Liver (tissue), 9 donors: ENCODE data around the gene ARHGAP30. TPM values are rescaled to one million over a fixed set of nuclear protein-coding genes. Genes with fewer than 3 reads are reported as not detected.

Experiments
- DNase-seq: peaks from one replicate; pipeline ENCODE4 v3.0.0-alpha.2; 2017; ENCODE audit warnings: low spot score
- H3K27ac ChIP-seq, 2 donors: one replicate each; pipeline ENCODE4 v1.7.0; 2013; ENCODE audit warnings: inconsistent platforms in 2 of 2, low read length in 2 of 2, control low read depth in 1 of 2, low read depth in 1 of 2, mild to moderate bottlenecking in 1 of 2
- H3K27me3 ChIP-seq, 4 donors: one replicate each; pipeline versions ENCODE4 v1.6.1 to v1.7.0; 2013; ENCODE audit warnings: low read length in 3 of 4, inconsistent platforms in 1 of 4, mild to moderate bottlenecking in 1 of 4, moderate library complexity in 1 of 4; ENCODE audit not compliant: control insufficient read depth in 4 of 4, insufficient read depth in 4 of 4
- H3K36me3 ChIP-seq, 4 donors: one replicate each; pipeline versions ENCODE4 v1.6.1 to v1.7.0; 2013; ENCODE audit warnings: low read length in 3 of 4, mild to moderate bottlenecking in 3 of 4, low read depth in 1 of 4, moderate library complexity in 1 of 4; ENCODE audit not compliant: control insufficient read depth in 4 of 4, insufficient read depth in 3 of 4
- H3K4me1 ChIP-seq, 4 donors: one replicate each; pipeline versions ENCODE4 v1.6.1 to v1.7.0; 2013; ENCODE audit warnings: low read length in 3 of 4, mild to moderate bottlenecking in 3 of 4, moderate library complexity in 1 of 4; ENCODE audit not compliant: control insufficient read depth in 4 of 4, insufficient read depth in 4 of 4
- H3K4me3 ChIP-seq, 3 donors: one replicate each; pipeline versions ENCODE4 v1.6.1 to v1.7.0; 2013; ENCODE audit warnings: low read length in 3 of 3, control low read depth in 1 of 3, low read depth in 1 of 3, mild to moderate bottlenecking in 1 of 3
- H3K9ac ChIP-seq, 2 donors: one replicate each; pipeline ENCODE4 v1.7.0; 2013; ENCODE audit warnings: low read length in 2 of 2, mild to moderate bottlenecking in 2 of 2, moderate library complexity in 2 of 2, control low read depth in 1 of 2, low read depth in 1 of 2
- H3K9me3 ChIP-seq, 4 donors: one replicate each; pipeline versions ENCODE4 v1.6.1 to v1.7.0; 2013; ENCODE audit warnings: low read length in 3 of 4; ENCODE audit not compliant: control insufficient read depth in 4 of 4
- ATF3 ChIP-seq: IDR thresholded peaks from 2 replicates; pipeline ENCODE4 v1.6.1; 2016; ENCODE audit warnings: antibody characterized with exemption
- CTCF ChIP-seq: fragments of 150-350 bp; IDR thresholded peaks from 2 replicates; pipeline ENCODE4 v1.5.1; 2017; ENCODE audit warnings: improper control_type of control experiment, low read depth, low read length; ENCODE audit not compliant: missing input control
- EGR1 ChIP-seq, 2 donors: IDR thresholded peaks; 2 replicates each; pipeline ENCODE4 v1.6.1; 2016 to 2018; ENCODE audit warnings: antibody characterized with exemption in 2 of 2, low read depth in 2 of 2
- FOXA1 ChIP-seq: IDR thresholded peaks from 2 replicates; pipeline ENCODE4 v1.6.1; 2016; ENCODE audit warnings: antibody characterized with exemption
- FOXA2 ChIP-seq: IDR thresholded peaks from 2 replicates; pipeline ENCODE4 v1.6.1; 2016; ENCODE audit warnings: antibody characterized with exemption
- GABPA ChIP-seq, 2 donors: IDR thresholded peaks in 1 of 2; conservative IDR thresholded peaks in 1 of 2; 2 replicates each; pipeline ENCODE4 v1.6.1; 2016; ENCODE audit warnings: antibody characterized with exemption in 2 of 2, mild to moderate bottlenecking in 1 of 2, moderate library complexity in 1 of 2
- HNF4A ChIP-seq, 2 donors: conservative IDR thresholded peaks; 2 replicates each; pipeline ENCODE4 v1.6.1; 2016; ENCODE audit warnings: antibody characterized with exemption in 2 of 2, mild to moderate bottlenecking in 2 of 2
- HNF4G ChIP-seq: IDR thresholded peaks from 2 replicates; pipeline ENCODE4 v1.6.1; 2016; ENCODE audit warnings: antibody characterized with exemption
- JUND ChIP-seq, 2 donors: IDR thresholded peaks; 2 replicates each; pipeline ENCODE4 v1.6.1; 2016; ENCODE audit warnings: antibody characterized with exemption in 2 of 2
- MAX ChIP-seq: IDR thresholded peaks from 2 replicates; pipeline ENCODE4 v1.6.1; 2016; ENCODE audit warnings: antibody characterized with exemption
- NR2F2 ChIP-seq: IDR thresholded peaks from 2 replicates; pipeline ENCODE4 v1.6.1; 2016; ENCODE audit warnings: antibody characterized with exemption
- RAD21 ChIP-seq, 2 donors: IDR thresholded peaks; 2 replicates each; pipeline ENCODE4 v1.6.1; 2016; ENCODE audit warnings: antibody characterized with exemption in 2 of 2, mild to moderate bottlenecking in 2 of 2
- RXRA ChIP-seq, 2 donors: IDR thresholded peaks; 2 replicates each; pipeline ENCODE4 v1.6.1; 2017 to 2018; ENCODE audit warnings: antibody characterized with exemption in 2 of 2, mild to moderate bottlenecking in 1 of 2
- SP1 ChIP-seq: IDR thresholded peaks from 2 replicates; pipeline ENCODE4 v1.6.1; 2018; ENCODE audit warnings: antibody characterized with exemption, mild to moderate bottlenecking
- TAF1 ChIP-seq: conservative IDR thresholded peaks from 2 replicates; pipeline ENCODE4 v1.6.1; 2016; ENCODE audit warnings: antibody characterized with exemption, mild to moderate bottlenecking
- YY1 ChIP-seq: IDR thresholded peaks from 2 replicates; pipeline ENCODE4 v1.6.1; 2016; ENCODE audit warnings: antibody characterized with exemption, mild to moderate bottlenecking
- WGBS: extraction: QIAGEN DNeasy Blood & Tissue Kit; methylation state at CpG from one replicate; pipeline ENCODE4 v1.1.7; 2013; 5-methylcytosine and 5-hydroxymethylcytosine counted together
- polyA plus RNA-seq, 2 donors: library from polyadenylated mRNA; stranded (reverse) in 1 of 2; unstranded in 1 of 2; fragments of 200-250 nt in 1 of 2; fragments of >200 nt in 1 of 2; fragmentation: Nextera tagmentation in 1 of 2; extraction: Ambion mirVana in 1 of 2; gene quantifications; one replicate each; pipeline versions ENCODE4 v1.2.1 to v1.2.3, GENCODE V29; 2013 to 2015
- total RNA-seq, 2 donors: library from RNA; depleted of rRNA; stranded (reverse); fragments of >200 nt; gene quantifications; one replicate each; pipeline ENCODE4 v1.2.3, GENCODE V29; 2014
- TF ChIP-seq, protein P1 (sequence below): IDR thresholded peaks from 2 replicates; pipeline ENCODE4 v1.6.1; 2016; ENCODE audit warnings: antibody characterized with exemption, mild to moderate bottlenecking
- TF ChIP-seq, protein P2 (sequence below): IDR thresholded peaks from 2 replicates; pipeline ENCODE4 v1.6.1; 2016; ENCODE audit warnings: antibody characterized with exemption
- donor health status: healthy.
- donor health status: healthy.
- donor health status: healthy.
- donor health status: healthy.
- donor health status: healthy.

The ARHGAP30 gene
- total and polyA plus RNA-seq, 4 donors, result 1.2 to 8.9 (median 5.0) TPM

DNA sequence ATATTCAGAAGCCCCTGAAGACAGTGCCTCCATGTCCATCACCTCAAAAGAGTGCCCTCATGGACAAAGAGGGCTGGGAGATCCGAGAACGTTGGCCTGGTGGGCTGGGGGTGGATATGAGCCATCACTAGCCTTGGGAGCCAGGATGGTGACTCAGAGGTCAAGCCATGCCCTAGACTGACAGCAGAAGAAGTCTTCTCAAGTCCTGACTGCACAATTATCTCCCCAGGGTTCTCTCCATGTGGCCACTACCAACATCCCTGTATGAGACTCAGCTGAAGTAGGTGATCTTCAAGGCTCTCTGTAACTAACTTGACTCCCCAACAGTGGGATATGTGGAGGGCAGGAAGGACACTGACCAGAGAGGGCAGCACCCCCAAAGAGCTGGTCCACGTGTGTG lies 16.8 kb downstream of the ARHGAP30 start:
- Histone ChIP-seq H3K27me3 (no peaks in the 10 kb centered on the region), H3K36me3 (peaks cover 0 to 5% (median 0%) of the 10 kb centered on the region in 4 donors), H3K4me1 (no peaks in the 10 kb centered on the region), H3K9ac (no peak overlapping the region), H3K27ac (no peak overlapping the region), H3K4me3 (no peak overlapping the region), H3K9me3 (peaks cover 0 to 7% (median 2%) of the 10 kb centered on the region in 4 donors)
- no peak for DNase-seq
- WGBS, result 88% methylated on average over 3 of the region's 3 CpGs
- TF ChIP-seq JUND (IDR thresholded peaks at IDR 0.05) (no peak), CTCF (no peak), HNF4A (conservative IDR thresholded peaks at IDR 0.05) (no peak), EGR1 (IDR thresholded peaks at IDR 0.05; ENCODE audit: low read depth in 2 of 2) (no peak), HNF4G (no peak)
- TF ChIP-seq, protein P1, sequence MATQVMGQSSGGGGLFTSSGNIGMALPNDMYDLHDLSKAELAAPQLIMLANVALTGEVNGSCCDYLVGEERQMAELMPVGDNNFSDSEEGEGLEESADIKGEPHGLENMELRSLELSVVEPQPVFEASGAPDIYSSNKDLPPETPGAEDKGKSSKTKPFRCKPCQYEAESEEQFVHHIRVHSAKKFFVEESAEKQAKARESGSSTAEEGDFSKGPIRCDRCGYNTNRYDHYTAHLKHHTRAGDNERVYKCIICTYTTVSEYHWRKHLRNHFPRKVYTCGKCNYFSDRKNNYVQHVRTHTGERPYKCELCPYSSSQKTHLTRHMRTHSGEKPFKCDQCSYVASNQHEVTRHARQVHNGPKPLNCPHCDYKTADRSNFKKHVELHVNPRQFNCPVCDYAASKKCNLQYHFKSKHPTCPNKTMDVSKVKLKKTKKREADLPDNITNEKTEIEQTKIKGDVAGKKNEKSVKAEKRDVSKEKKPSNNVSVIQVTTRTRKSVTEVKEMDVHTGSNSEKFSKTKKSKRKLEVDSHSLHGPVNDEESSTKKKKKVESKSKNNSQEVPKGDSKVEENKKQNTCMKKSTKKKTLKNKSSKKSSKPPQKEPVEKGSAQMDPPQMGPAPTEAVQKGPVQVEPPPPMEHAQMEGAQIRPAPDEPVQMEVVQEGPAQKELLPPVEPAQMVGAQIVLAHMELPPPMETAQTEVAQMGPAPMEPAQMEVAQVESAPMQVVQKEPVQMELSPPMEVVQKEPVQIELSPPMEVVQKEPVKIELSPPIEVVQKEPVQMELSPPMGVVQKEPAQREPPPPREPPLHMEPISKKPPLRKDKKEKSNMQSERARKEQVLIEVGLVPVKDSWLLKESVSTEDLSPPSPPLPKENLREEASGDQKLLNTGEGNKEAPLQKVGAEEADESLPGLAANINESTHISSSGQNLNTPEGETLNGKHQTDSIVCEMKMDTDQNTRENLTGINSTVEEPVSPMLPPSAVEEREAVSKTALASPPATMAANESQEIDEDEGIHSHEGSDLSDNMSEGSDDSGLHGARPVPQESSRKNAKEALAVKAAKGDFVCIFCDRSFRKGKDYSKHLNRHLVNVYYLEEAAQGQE, result no peak

DNA sequence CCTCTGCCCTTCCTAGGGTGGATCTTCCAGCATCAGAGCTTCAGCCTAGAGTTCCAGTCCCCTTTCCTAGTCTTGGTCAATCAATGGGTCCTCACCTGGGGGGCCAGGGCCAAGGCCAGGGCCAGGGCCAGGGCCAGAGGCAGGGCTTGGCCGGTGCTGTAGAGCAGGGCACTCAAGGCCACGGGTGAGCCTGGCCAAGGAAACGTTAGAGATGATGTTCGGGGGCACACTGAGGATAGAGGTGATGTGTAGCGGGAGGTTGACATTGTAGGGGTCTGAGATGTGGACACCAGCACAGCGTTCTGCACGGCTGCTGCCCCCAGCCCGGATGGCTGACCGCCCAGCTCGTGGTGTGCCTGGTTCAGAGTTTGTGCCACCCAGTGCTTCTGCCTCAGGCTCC lies 18.5 kb downstream of the ARHGAP30 start:
- no peak for DNase-seq
- peaks cover 0 to 10% (median 2%) of the 10 kb centered on the region in 4 donors for H3K4me1 ChIP-seq
- peaks cover 0 to 7% (median 2%) of the 10 kb centered on the region in 4 donors for H3K9me3 ChIP-seq
- H3K9ac ChIP-seq, result no peak overlapping the region
- WGBS, result 94% methylated on average over 10 of the region's 10 CpGs
- H3K4me3 ChIP-seq, result no peak overlapping the region
- peaks cover 0 to 5% (median 0%) of the 10 kb centered on the region in 4 donors for H3K36me3 ChIP-seq
- no peaks in the 10 kb centered on the region for H3K27me3 ChIP-seq
- TF ChIP-seq HNF4G (no peak), MAX (no peak), NR2F2 (no peak), CTCF (no peak), EGR1 (IDR thresholded peaks at IDR 0.05; ENCODE audit: low read depth in 2 of 2) (no peak), GABPA (IDR thresholded peaks at IDR 0.05 in 1 of 2, conservative IDR thresholded peaks at IDR 0.05 in 1 of 2) (no peak), RAD21 (IDR thresholded peaks at IDR 0.05) (no peak), JUND (IDR thresholded peaks at IDR 0.05) (no peak), SP1 (no peak), YY1 (no peak), HNF4A (conservative IDR thresholded peaks at IDR 0.05) (no peak), TAF1 (no peak), FOXA2 (no peak), FOXA1 (no peak), RXRA (IDR thresholded peaks at IDR 0.05) (no peak), ATF3 (no peak)
- TF ChIP-seq, protein P1, result no peak
- TF ChIP-seq, protein P2, sequence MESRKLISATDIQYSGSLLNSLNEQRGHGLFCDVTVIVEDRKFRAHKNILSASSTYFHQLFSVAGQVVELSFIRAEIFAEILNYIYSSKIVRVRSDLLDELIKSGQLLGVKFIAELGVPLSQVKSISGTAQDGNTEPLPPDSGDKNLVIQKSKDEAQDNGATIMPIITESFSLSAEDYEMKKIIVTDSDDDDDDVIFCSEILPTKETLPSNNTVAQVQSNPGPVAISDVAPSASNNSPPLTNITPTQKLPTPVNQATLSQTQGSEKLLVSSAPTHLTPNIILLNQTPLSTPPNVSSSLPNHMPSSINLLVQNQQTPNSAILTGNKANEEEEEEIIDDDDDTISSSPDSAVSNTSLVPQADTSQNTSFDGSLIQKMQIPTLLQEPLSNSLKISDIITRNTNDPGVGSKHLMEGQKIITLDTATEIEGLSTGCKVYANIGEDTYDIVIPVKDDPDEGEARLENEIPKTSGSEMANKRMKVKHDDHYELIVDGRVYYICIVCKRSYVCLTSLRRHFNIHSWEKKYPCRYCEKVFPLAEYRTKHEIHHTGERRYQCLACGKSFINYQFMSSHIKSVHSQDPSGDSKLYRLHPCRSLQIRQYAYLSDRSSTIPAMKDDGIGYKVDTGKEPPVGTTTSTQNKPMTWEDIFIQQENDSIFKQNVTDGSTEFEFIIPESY, result no peak
- no peak overlapping the region for H3K27ac ChIP-seq
